Measurements from ENCODE around the gene SAT2.
"Not testable (repeated sequence)": the region's sequence is repeated elsewhere in the genome, so short reads cannot be mapped to it uniquely, and the experiment has no call there.

SAT2 gene

GRCh38 chr17:7612294-7612640 is 15.4 kb downstream of the SAT2 start:
- TF ChIP-seq CTCF (IDR thresholded peaks at IDR 0.05; ENCODE audit: insufficient read depth, missing control alignments) = no peak
- no peak for FAIRE-seq
- no peak for DNase-seq (ENCODE audit: insufficient read length, low spot score)

- no peak for TF ChIP-seq CTCF (IDR thresholded peaks at IDR 0.05; ENCODE audit: insufficient read depth, missing control alignments)
- FAIRE-seq (no peak), DNase-seq (ENCODE audit: insufficient read length, low spot score) (no peak)
These were observed 15.9 kb downstream of the SAT2 start for GRCh38 chr17:7611635-7612293.

GRCh38 chr17:7610641-7611040 is 17.0 kb downstream of the SAT2 start:
- FAIRE-seq (no peak), DNase-seq (ENCODE audit: insufficient read length, low spot score) (no peak)
- no peak for TF ChIP-seq CTCF (IDR thresholded peaks at IDR 0.05; ENCODE audit: insufficient read depth, missing control alignments)

- DNase-seq (ENCODE audit: insufficient read length, low spot score) (no peak), FAIRE-seq (no peak)
- TF ChIP-seq CTCF (IDR thresholded peaks at IDR 0.05; ENCODE audit: insufficient read depth, missing control alignments) = no peak
These were observed 21.3 kb downstream of the SAT2 start for GRCh38 chr17:7606280-7606679.

- not testable (repeated sequence) for DNase-seq (ENCODE audit: insufficient read length, low spot score); FAIRE-seq
These were observed 30.1 kb downstream of the SAT2 start for GRCh38 chr17:7597561-7597960.

GRCh38 chr17:7593296-7593695 is 34.3 kb downstream of the SAT2 start:
- DNase-seq (ENCODE audit: insufficient read length, low spot score) = no peak
- TF ChIP-seq CTCF (IDR thresholded peaks at IDR 0.05; ENCODE audit: insufficient read depth, missing control alignments) = no peak
- no peak for FAIRE-seq

- no peak for DNase-seq (ENCODE audit: insufficient read length, low spot score)
- no peak for FAIRE-seq
- TF ChIP-seq CTCF (IDR thresholded peaks at IDR 0.05; ENCODE audit: insufficient read depth, missing control alignments) = no peak
These were observed 35.1 kb downstream of the SAT2 start for GRCh38 chr17:7592422-7593021.
